Measurements from ENCODE around the gene PAPPA.

PAPPA gene

GRCh38 chr9:116434314-116434713 is 280.7 kb downstream of the PAPPA start:
- DNase-seq = no peak

GRCh38 chr9:116435706-116436105 is 282.1 kb downstream of the PAPPA start:
- no peak for DNase-seq

- DNase-seq = no peak
These were observed 282.5 kb downstream of the PAPPA start for GRCh38 chr9:116436121-116436520.

GRCh38 chr9:116437411-116438370 is 284.1 kb downstream of the PAPPA start:
- no peak for DNase-seq

- DNase-seq = no peak
These were observed 288.9 kb downstream of the PAPPA start for GRCh38 chr9:116442528-116442927.

GRCh38 chr9:116447934-116448333 is 294.3 kb downstream of the PAPPA start:
- DNase-seq = no peak

- DNase-seq = no peak
These were observed 294.8 kb downstream of the PAPPA start for GRCh38 chr9:116448431-116448830.

- DNase-seq = no peak
These were observed 296.4 kb downstream of the PAPPA start for GRCh38 chr9:116449949-116450348.

GRCh38 chr9:116450378-116451139 is 297.0 kb downstream of the PAPPA start:
- DNase-seq = no peak

GRCh38 chr9:116451500-116452115 is 298.0 kb downstream of the PAPPA start:
- DNase-seq = no peak

All from NCI-H1694 (cell line).